Lower leg skin (tissue), 4 donors: ENCODE measurements around the gene CLEC4F. TPM values are rescaled to one million over a fixed set of nuclear protein-coding genes. Genes with fewer than 3 reads are reported as not detected.

Source experiments
- DNase-seq, 2 donors: peaks; one replicate each; pipeline ENCODE4 v3.0.0-alpha.2; 2019; ENCODE audit warnings: low spot score in 2 of 2
- H3K4me3 ChIP-seq: fragments of 200-600 bp; sonication (generic); 2 replicates; pipeline ENCODE4 v1.5.1; 2017; ENCODE audit warnings: mild to moderate bottlenecking, low read depth; ENCODE audit not compliant: poor library complexity, severe bottlenecking
- POLR2A ChIP-seq, 2 donors: fragments of 450-650 bp; IDR thresholded peaks; one replicate each; pipeline ENCODE4 v1.6.1; 2016 to 2017; ENCODE audit warnings: antibody characterized with exemption in 2 of 2, mild to moderate bottlenecking in 1 of 2, moderate library complexity in 1 of 2
- WGBS, 2 donors: methylation state at CpG; one replicate each; pipeline ENCODE4 v1.1.5; 2018; 5-methylcytosine and 5-hydroxymethylcytosine counted together
- intact Hi-C: fragments of 100-400 bp; cut with DNase I; formaldehyde crosslinking; loops from one replicate; pipeline ENCODE4 v1.15.0; 2023; ENCODE audit warnings: low total_unique reads
- total RNA-seq, 4 donors: library from RNA; depleted of rRNA; stranded (reverse); fragments of >200 nt; gene quantifications; one replicate each; pipeline ENCODE4 v1.1.0, GENCODE V29; 2016
- TF ChIP-seq, protein P1 (sequence below), 3 donors: fragments of 450-650 bp; IDR thresholded peaks; one replicate each; pipeline ENCODE4 v1.5.1; 2016; ENCODE audit warnings: antibody characterized with exemption in 3 of 3, mild to moderate bottlenecking in 3 of 3, moderate library complexity in 2 of 3

CLEC4F gene, protein sequence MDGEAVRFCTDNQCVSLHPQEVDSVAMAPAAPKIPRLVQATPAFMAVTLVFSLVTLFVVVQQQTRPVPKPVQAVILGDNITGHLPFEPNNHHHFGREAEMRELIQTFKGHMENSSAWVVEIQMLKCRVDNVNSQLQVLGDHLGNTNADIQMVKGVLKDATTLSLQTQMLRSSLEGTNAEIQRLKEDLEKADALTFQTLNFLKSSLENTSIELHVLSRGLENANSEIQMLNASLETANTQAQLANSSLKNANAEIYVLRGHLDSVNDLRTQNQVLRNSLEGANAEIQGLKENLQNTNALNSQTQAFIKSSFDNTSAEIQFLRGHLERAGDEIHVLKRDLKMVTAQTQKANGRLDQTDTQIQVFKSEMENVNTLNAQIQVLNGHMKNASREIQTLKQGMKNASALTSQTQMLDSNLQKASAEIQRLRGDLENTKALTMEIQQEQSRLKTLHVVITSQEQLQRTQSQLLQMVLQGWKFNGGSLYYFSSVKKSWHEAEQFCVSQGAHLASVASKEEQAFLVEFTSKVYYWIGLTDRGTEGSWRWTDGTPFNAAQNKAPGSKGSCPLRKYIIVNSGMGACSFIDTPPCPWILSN
- total RNA-seq: 1 to 10 TPM in 2 of 4 donors, under 1 TPM in 2; 0.42 to 1.2 (median 0.82) TPM

DNA sequence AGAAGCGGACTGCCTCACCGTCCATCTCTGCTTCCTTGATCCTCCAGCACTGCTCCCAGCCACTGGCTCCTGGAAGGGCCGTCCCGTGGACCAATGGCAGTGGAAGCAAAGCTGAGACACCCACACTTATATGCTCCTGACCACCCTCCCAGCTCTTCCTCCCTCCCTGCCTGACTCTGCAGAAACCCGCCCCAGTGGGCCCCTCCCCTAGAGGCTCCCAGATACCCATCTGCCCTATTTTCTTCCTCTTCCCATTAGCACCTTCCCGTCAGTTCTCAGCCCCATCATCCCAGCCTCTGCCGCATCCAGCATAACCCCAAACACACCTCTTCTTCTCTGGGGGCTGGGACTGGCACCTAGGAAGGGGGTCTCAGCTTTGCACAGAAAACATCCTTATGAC, at the start of gene CLEC4F:
TSS of gene CLEC4F (minus strand) at position 101 of the 400 bp plus-strand sequence. CDS start at position 25, 76 bp downstream.
- DNase-seq: no peak
- no peak within 1 kb of the TSS for H3K4me3 ChIP-seq
- TF ChIP-seq POLR2A (IDR thresholded peaks at IDR 0.05): no peak
- TF ChIP-seq, protein P1, sequence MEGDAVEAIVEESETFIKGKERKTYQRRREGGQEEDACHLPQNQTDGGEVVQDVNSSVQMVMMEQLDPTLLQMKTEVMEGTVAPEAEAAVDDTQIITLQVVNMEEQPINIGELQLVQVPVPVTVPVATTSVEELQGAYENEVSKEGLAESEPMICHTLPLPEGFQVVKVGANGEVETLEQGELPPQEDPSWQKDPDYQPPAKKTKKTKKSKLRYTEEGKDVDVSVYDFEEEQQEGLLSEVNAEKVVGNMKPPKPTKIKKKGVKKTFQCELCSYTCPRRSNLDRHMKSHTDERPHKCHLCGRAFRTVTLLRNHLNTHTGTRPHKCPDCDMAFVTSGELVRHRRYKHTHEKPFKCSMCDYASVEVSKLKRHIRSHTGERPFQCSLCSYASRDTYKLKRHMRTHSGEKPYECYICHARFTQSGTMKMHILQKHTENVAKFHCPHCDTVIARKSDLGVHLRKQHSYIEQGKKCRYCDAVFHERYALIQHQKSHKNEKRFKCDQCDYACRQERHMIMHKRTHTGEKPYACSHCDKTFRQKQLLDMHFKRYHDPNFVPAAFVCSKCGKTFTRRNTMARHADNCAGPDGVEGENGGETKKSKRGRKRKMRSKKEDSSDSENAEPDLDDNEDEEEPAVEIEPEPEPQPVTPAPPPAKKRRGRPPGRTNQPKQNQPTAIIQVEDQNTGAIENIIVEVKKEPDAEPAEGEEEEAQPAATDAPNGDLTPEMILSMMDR (IDR thresholded peaks at IDR 0.05): no peak
- 81 to 84% methylated on average over 7 of the region's 7 CpGs for WGBS, 2 donors
- intact Hi-C loops: no loop called here

DNA sequence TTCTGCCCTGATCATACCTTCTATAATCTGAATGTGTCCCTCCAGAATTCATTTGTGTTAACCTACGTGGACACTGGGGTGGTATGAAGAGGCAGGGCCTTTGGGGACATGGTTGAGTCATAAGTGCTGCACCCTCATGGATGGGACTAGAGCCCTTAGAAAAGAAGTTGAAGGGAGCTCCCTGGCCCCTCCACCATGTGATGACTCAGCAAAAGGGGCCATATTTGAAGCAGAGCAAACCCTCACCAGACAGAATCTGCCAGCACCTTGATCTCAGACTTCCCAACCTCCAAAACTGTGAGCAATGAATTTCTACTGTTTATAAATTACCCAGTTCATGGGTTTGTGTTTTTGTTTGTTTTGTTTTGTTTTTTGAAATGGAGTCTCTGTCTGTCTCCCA, 48.6 kb upstream of the CLEC4F start:
- intact Hi-C loops: loop anchor here (10.0 kb wide), 1 partner anchor 56 kb away; no protein-coding TSS in a partner anchor
- 68 to 70% methylated on average over 1 of the region's 1 CpG for WGBS, 2 donors

DNA sequence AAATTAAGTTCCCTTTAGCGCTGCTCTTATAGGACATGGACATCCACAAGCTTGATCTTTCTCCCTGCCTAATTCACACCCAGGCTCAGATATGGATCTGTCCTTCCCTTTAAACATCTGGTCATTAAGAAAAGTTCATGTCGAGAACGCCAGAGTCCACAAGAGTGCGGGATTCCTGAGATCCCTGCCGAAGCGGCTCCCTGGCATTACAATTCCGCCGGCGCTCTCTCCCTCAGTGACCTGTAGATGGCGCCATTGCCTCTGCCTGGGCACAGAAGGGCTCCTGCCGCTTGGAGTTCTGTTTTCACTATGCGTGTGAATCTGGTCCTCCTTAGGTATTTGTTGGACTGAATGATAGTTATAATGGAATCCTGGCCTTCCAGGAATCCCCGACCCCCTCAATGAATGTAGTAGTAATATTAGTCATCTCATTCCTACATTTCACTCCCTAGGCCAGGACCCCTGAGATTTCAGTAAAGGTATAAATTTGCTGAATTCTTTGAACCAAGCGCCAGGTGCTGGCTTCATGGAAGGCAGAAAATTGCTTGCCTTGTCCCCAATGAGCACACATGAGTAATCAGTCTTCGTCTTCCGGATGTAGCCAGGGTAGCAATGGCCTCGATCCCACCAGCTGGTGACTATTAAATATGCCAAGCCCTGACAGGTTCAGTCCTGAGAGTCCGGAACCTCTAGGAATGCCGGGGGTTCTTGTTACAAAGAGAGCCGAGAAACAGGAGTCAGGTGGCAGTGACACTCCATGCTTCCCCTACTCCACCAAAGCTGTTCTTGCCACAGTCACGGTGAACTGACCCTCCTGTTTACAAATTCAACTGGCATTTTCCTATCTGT, 41.6 kb upstream of the CLEC4F start:
- no peak overlapping the region for H3K4me3 ChIP-seq
- peak; percentile 66 to 96 for DNase-seq
- TF ChIP-seq, protein P1 (IDR thresholded peaks at IDR 0.05): peak in 1 of 3 donors; percentile 38
- TF ChIP-seq POLR2A (IDR thresholded peaks at IDR 0.05): no peak
- 18% methylated on average over 21 of the region's 21 CpGs for WGBS, 2 donors
- intact Hi-C loops: loop anchor here (10.0 kb wide), 1 partner anchor 63 kb away; no protein-coding TSS in a partner anchor

More for the DNA sequence above, 48.6 kb upstream of the CLEC4F start:
- DNase-seq: no peak
- TF ChIP-seq, protein P1 (IDR thresholded peaks at IDR 0.05): no peak
- no peak for TF ChIP-seq POLR2A (IDR thresholded peaks at IDR 0.05)
- no peak overlapping the region for H3K4me3 ChIP-seq

DNA sequence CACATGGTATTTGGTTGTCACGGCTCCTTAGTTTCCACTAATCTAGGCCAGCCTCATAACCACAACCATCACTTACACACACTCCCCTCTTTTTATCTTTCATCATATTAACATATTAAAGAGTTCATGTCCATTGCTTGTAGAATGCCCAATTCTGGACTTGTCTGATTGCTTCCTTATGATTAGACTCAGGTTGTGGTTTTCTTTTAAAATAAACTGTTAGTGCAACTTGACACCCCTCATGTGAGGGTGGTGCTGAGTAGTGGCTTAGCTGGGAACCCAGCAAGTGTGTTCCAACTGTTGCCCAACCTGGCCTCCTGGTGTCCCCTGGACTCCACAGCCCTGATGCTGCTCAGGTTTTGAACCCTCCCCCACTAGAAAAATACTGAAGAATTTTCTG, 35.3 kb upstream of the CLEC4F start:
- WGBS, 2 donors: 59 to 67% methylated on average over 1 of the region's 1 CpG

DNA sequence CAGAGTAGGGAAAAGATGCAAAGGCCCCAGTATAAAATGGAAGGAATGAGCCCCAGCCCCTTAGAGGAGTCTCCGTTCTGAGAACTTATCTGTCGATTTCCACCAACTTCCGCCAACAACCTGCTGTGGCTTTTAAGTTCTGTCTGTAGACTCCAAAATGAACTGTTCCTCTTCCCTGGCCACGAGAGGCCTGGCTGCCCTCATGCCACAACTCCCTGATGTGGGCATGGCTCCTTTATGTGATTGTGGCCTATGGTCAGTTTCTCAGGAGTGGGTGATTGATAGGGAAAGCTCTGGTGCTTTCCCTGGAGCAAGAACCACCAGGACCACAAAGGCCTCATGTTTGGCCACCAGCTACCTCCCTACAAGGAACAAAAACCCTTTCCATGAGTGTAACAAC, 34.0 kb upstream of the CLEC4F start:
- no peak for DNase-seq
- intact Hi-C loops: no loop called here
- WGBS, 2 donors: 83 to 96% methylated on average over 4 of the region's 4 CpGs
- TF ChIP-seq, protein P1 (IDR thresholded peaks at IDR 0.05): no peak
- no peak for TF ChIP-seq POLR2A (IDR thresholded peaks at IDR 0.05)
- no peak overlapping the region for H3K4me3 ChIP-seq

More for the DNA sequence above, 35.3 kb upstream of the CLEC4F start:
- H3K4me3 ChIP-seq: no peak overlapping the region
- DNase-seq: no peak
- no peak for TF ChIP-seq POLR2A (IDR thresholded peaks at IDR 0.05)
- TF ChIP-seq, protein P1 (IDR thresholded peaks at IDR 0.05): no peak
- intact Hi-C loops: no loop called here
